SJSA1 (cell line): Measurements from ENCODE around the gene FSD2. TPM values are rescaled to one million over a fixed set of nuclear protein-coding genes. Genes with fewer than 3 reads are reported as not detected.
"Not testable (repeated sequence)": the region's sequence is repeated elsewhere in the genome, so short reads cannot be mapped to it uniquely, and the experiment has no call there.

Source experiments
- DNase-seq, 2 experiments: peaks; one replicate each; pipeline ENCODE4 v3.0.0-alpha.2; 2015 to 2020; ENCODE audit warnings: low spot score in 2 of 2, low read depth in 1 of 2
- H3K27ac ChIP-seq: fragments of 250-450 bp; sonication (Bioruptor Pico); 2 replicates; pipeline ENCODE4 v1.5.1; 2020; ENCODE audit warnings: mild to moderate bottlenecking, moderate library complexity
- H3K27me3 ChIP-seq: fragments of 250-450 bp; sonication (Bioruptor Pico); replicated peaks from 2 replicates; pipeline ENCODE4 v1.5.1; 2020; ENCODE audit warnings: mild to moderate bottlenecking, moderate library complexity
- H3K36me3 ChIP-seq: fragments of 250-450 bp; sonication (Bioruptor Pico); 2 replicates; pipeline ENCODE4 v1.5.1; 2020; ENCODE audit warnings: mild to moderate bottlenecking
- H3K4me1 ChIP-seq: fragments of 250-450 bp; sonication (Bioruptor Pico); replicated peaks from 2 replicates; pipeline ENCODE4 v1.6.1; 2021; ENCODE audit warnings: mild to moderate bottlenecking
- H3K4me3 ChIP-seq: fragments of 250-450 bp; sonication (Bioruptor Pico); 2 replicates; pipeline ENCODE4 v1.5.1; 2020; ENCODE audit warnings: mild to moderate bottlenecking
- H3K9me3 ChIP-seq: fragments of 250-450 bp; sonication (Bioruptor Pico); replicated peaks from 2 replicates; pipeline ENCODE4 v1.5.1; 2020; ENCODE audit warnings: mild to moderate bottlenecking
- total RNA-seq: library from RNA; depleted of rRNA; stranded (reverse); fragments of >200 nt; shearing (Covaris generic); gene quantifications from 2 replicates; pipeline ENCODE4 v1.2.3, GENCODE V29; 2014; rRNA removed

Gene FSD2
- total RNA-seq, 1 experiment from 2014 or later = not detected

DNA sequence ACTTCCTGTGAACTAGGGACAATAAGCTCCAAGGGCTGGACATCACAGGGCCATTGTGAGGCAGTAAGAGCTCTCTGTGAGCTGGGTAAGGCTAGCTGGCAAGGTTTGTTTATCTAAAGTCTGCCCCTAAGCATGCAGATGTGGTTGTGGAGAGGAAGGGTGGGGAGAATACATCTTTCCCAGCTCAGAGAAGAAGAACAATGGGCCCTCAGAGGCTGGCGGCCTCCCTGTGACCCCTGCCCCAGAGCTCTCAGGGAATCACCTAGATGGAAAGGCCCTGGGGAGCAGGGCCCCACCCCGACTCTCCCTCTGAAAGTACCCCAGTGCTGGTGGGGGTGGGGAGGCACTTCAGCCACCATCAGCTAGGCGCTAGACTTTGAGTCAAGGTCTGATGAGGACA, 91.9 kb downstream of the FSD2 start:
- no peak overlapping the region for H3K27ac ChIP-seq
- no peak for DNase-seq
- H3K36me3 ChIP-seq = no peaks in the 10 kb centered on the region
- H3K27me3 ChIP-seq = no peaks in the 10 kb centered on the region
- no peaks in the 10 kb centered on the region for H3K9me3 ChIP-seq
- peaks cover 12% of the 10 kb centered on the region for H3K4me1 ChIP-seq
- no peak overlapping the region for H3K4me3 ChIP-seq

DNA sequence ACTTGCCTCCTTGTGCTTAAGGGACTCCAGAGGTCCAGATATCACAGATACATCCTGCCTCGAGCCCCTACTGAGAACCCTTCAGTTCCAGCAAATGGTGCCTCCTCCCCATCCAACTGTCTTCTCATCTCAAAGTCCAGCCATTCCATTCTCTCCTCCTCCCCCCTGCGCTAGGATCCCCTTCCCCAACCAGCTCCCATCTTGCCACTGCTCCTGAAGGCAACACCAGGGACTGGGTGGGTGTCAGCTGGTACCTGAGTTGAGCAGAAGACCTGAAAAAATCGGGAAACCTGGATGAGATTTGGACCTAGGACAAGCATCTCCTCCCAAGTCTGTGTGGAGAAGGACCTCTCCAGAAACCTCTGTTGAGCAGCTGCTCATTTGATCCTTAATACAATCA, 93.8 kb downstream of the FSD2 start:
- Histone ChIP-seq H3K9me3 (no peaks in the 10 kb centered on the region), H3K36me3 (no peaks in the 10 kb centered on the region), H3K27ac (no peak overlapping the region), H3K4me3 (no peak overlapping the region), H3K4me1 (peaks cover 14% of the 10 kb centered on the region), H3K27me3 (no peaks in the 10 kb centered on the region)
- DNase-seq = no peak

DNA sequence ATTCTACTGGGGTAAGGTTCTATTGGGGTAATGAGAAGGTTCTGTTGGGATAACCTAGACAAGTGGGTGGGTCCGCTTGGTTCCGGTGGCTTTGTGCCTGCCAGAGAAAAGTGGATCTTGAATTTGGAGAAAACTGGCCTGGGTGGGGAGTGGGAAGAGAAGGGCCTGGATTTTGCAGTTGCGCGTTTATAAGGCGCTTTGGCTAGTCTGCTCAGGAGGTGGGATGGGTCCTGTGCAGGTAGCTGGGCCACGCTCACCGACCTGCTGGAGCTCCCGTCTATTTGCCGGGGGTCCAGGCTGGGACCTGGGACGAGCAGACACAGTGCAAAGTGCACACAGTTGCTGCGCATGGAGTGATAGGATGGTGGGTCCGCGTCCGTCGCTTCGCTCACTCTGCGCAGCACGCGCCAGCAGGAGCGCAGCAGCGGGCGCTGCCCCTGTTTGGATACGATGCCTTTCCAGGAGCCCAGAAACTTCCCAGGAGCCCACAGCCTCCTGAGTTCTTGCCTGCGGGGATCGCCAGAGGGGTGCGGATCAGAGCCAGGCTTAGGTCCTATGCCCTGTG, 94.9 kb downstream of the FSD2 start:
- no peak for DNase-seq
- Histone ChIP-seq H3K9me3 (no peaks in the 10 kb centered on the region), H3K27ac (no peak overlapping the region), H3K4me1 (peaks cover 14% of the 10 kb centered on the region), H3K27me3 (no peaks in the 10 kb centered on the region), H3K36me3 (no peaks in the 10 kb centered on the region), H3K4me3 (no peak overlapping the region)

DNA sequence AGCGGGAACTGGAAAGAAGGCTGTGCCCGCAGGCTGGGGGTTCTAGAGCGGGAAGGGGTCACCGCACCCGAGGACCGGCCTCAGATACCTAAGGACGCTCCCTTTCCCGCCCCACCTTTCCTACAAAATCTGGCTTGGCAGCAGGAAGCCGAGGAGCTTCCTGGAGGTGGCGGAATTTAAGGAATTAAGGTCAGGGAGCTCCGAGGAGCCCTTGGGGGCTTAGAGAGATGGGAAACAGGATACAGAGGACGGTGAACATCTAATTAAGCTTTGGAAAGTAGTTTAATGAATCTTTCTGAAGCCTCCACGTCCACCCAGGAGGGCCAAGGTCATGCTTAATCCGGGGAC, 95.7 kb downstream of the FSD2 start:
- Histone ChIP-seq H3K27ac (no peak overlapping the region), H3K9me3 (no peaks in the 10 kb centered on the region)

DNA sequence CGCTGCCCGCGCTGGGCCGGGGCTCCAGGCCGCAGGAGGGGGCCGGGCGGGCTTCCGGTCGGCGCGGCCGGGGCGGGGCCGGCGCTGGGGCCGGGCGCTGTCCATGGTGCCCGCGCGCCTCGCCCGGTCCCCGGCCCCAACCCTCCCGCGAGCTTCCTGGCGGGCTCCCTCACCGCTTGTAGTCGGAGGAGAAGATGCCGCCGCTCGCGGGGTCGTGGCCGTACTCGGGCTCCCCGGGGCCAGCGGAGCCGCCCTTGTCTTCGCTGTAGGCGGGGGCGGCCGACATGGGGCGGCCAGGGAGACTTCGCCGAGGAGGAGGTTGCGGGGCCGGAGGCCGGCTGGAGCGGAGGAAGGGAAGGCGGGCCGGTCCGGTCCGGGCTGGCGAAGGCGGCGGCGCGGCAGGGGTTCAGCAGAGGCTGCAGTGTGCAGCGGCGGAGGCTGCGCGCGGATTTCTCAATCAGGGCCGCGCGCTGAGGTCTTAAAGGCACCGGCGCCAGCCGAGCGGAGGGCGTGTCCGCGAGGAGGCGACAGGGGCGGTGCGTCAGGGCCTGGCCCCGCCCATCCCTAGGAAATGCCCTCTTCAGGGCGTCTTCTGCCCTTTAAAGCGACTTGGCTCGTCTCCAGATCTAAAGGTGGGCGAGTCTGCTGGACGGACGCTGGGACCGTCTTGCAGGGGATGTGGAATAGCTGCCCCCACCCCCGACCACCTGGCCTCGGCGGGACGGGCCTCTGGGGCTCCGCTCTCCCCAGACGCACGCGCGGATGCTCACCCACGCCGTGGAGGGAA, 96.3 kb downstream of the FSD2 start, which contains the start of gene AP3B2:
TSS of gene AP3B2 (minus strand) at position 455 of the 787 bp plus-strand sequence. CDS start at position 286, 169 bp downstream.
- H3K4me3 ChIP-seq = peak within 1 kb of the TSS; percentile 51
- no peaks in the 10 kb centered on the region for H3K9me3 ChIP-seq
- DNase-seq = peak; percentile 60
- H3K4me1 ChIP-seq = peaks cover 14% of the 10 kb centered on the region
- no peaks in the 10 kb centered on the region for H3K27me3 ChIP-seq
- no peaks in the 10 kb centered on the region for H3K36me3 ChIP-seq
- H3K27ac ChIP-seq = no peak within 1 kb of the TSS

More for the DNA sequence above, 95.7 kb downstream of the FSD2 start:
- Histone ChIP-seq H3K4me3 (peak overlapping the region; percentile 51), H3K36me3 (no peaks in the 10 kb centered on the region), H3K4me1 (peaks cover 14% of the 10 kb centered on the region), H3K27me3 (no peaks in the 10 kb centered on the region)
- DNase-seq = no peak

DNA sequence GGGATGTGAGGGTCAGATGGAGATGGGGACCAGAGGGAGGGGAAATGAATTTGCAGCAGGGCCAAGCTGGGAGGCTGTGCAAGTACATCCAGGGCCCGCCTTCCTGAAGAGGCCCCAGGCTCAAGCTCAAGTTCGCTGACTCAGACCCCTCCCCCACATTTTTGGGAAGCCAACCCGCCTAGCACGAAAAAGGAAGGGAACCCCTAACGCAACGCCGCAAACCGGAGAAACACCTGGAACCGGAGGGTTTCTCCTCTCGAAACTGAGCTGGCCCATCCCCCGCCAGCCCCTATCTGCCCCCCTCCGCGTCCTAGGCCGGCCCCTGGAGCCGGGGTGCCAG, 96.8 kb downstream of the FSD2 start:
- H3K9me3 ChIP-seq = no peaks in the 10 kb centered on the region
- no peak for DNase-seq
- H3K4me1 ChIP-seq = peaks cover 14% of the 10 kb centered on the region
- no peaks in the 10 kb centered on the region for H3K36me3 ChIP-seq
- no peaks in the 10 kb centered on the region for H3K27me3 ChIP-seq
- peak overlapping the region; percentile 51 for H3K4me3 ChIP-seq
- H3K27ac ChIP-seq = no peak overlapping the region

DNA sequence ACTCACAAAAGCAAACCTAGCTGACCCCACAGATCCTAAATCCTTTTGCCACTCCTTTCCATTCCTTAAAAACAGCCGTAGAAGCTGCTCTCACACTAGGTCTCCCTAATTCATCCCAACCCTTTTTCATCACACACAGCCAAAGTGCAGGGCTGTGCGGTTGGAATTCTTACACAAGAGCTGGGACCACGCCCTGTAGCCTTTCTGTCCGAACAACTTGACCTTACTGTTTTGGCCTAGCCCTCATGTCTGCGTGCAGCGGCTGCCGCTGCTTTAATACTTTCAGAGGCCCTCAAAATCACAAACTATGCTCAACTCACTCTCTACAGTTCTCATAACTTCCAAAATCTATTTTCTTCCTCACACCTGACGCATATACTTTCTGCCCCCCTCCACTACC, 100.0 kb downstream of the FSD2 start:
- not testable (repeated sequence) for H3K4me3 ChIP-seq, DNase-seq, H3K36me3 ChIP-seq, H3K27me3 ChIP-seq, H3K9me3 ChIP-seq, H3K27ac ChIP-seq
- H3K4me1 ChIP-seq = peaks cover 14% of the 10 kb centered on the region

Other genes starting within 250 kb of the FSD2 start
- 0.37 TPM in 1 of 2 replicates, not detected in the other for gene CPEB1, start 158.7 kb downstream of the FSD2 start, total RNA-seq
- 0.11 TPM in 1 of 2 replicates, not detected in the other for gene AP3B2, start 96.2 kb downstream of the FSD2 start, total RNA-seq
- gene WHAMM, start 3.6 kb upstream of the FSD2 start, total RNA-seq = 4.7 and 4.8 TPM in 2 replicates
- 0.41 and 1.2 TPM in 2 replicates for gene HOMER2, start 146.7 kb upstream of the FSD2 start, total RNA-seq
- 43.3 and 67.3 TPM in 2 replicates for gene RAMAC, start 180.1 kb upstream of the FSD2 start, total RNA-seq
- 22.7 and 29.0 TPM in 2 replicates for gene C15orf40, start 205.6 kb upstream of the FSD2 start, total RNA-seq